Activated T-cell treated with anti-CD3 and anti-CD28 coated beads for 1 hour (primary cell): Measurements from ENCODE around the gene RET.

ENCODE experiments used
- DNase-seq: peaks from one replicate; pipeline ENCODE4 v3.0.0-alpha.2; 2020; ENCODE audit warnings: low read depth

Gene RET

DNA sequence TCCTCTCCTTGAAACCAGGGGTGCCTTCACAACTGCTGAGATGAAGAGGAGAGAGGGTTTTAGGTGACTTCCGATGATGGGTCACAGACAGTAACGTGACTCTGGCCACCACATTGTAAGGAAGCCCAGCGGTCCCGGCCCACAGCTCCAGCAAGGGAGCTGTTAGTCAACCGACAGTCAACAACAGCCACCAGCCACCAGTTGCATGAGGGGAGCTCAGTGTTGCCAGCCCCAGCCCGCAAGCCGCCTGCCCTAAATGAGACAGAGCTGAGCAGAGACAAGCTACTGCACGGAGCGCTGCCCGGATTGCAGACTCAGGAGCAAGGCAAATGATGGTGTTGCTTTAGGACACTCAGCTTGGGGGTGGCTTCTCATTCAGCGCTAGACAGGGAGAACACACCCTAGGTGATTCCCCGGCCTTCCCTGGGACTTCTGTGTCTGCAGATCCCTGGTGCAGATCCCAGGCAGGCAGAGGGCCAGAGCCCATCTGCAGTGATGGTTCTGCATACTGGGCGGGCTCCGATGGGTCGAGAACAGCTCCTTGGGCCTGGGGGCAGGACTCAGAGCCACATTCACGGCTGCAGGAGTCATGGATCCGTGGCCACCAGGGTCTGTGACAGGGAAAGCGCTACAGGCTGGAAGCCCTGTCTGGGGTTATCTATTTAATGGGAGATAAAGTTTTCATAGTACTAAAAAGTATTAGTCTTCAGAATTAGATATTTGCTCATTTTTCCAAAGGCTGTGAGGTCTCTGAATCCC, 14.3 kb upstream of the RET start:
- DNase-seq, result no peak

DNA sequence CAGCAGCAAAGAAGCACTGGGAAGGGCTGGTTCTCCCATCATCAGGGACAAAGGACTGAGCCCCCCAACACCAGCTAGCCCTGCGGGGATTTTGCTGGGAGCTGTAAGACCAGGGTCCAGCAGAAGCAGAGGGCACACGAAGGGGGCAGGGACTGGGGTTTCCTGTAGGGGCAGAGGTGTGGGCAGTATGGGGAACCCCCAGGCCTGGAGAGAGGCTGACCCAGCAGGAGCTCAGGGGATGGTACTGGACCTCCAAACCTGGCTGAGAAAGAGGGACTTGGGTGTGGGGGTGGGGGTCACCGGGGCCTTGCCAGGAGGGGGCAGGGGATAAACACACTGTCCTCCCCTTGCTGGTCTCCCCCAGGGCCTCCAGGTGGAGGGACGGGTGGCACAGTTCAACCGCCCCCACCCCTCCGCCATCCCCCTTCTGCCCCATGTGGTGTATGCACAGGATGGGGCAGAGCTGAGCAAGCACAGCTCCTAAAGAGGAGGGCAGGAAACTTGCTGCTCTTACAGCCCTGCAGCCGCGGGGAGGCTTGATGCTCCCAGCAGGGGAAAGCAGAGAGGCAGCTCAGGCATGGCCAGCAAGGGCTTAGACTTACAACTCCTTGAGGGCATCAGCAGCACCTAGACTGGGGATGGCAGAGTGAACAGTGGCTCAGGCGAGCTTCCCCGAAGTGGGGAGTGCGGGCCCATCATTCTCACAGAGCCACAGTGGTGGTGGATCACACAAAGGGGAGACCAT, 12.4 kb upstream of the RET start:
- DNase-seq, result no peak

DNA sequence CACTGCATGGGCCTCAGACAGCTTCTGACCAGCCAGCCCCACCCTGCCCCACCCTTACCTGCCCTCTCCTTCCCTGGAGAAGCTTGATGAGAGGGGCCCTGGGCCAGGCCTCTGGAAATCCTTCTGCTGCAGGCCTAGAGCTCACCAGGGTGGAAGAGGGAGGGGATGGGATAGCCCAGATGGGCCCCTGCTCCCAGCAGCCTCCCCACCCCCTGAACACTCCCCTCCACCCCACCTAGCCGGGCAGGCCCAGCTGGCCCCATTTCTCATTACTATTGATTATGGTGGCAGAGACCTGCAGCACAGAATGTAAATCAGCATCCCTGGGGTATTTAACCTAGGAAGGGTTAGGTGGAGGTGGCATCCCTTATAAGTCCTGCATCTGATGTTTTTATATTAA, 11.6 kb upstream of the RET start:
- DNase-seq, result no peak

DNA sequence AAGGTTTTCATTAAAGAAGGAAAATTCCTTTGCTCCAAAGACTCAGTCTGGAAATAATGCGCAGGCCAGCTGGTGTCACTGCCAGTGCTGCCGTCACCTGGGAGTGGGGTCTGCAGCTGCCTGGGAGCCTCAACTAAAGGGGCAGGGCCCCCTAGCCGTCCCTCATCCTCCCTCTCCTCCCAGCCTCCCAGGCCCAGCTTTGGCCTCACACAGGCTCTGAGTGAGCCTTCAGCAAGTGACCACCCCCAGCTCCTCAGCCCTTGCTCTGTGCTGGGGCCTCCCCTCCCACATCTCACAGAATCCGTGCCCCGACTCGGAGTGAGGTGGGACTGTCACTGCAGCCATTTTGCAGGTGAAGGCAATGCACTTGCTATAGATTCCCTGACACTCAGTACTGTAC, 11.1 kb upstream of the RET start:
- no peak for DNase-seq

DNA sequence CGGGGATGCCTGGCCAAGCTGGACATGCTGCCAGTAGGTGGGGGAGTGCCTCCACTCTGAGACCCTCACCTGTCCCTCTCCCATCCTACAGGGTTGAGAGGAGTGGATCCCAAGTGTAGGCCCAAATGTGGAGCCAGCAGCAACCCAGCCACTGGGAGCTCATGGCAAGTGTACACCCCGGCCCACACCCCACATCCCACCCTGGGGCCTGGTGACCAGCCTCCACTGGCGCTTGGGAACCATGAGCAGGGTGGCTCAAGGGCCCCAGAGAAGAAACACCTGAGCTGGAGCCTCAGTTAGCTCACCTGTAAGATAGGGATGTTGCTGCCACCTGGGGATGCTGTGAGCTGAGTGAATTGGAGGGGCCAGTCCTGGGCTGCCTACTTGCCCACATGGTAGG, 10.4 kb upstream of the RET start:
- DNase-seq, result no peak

DNA sequence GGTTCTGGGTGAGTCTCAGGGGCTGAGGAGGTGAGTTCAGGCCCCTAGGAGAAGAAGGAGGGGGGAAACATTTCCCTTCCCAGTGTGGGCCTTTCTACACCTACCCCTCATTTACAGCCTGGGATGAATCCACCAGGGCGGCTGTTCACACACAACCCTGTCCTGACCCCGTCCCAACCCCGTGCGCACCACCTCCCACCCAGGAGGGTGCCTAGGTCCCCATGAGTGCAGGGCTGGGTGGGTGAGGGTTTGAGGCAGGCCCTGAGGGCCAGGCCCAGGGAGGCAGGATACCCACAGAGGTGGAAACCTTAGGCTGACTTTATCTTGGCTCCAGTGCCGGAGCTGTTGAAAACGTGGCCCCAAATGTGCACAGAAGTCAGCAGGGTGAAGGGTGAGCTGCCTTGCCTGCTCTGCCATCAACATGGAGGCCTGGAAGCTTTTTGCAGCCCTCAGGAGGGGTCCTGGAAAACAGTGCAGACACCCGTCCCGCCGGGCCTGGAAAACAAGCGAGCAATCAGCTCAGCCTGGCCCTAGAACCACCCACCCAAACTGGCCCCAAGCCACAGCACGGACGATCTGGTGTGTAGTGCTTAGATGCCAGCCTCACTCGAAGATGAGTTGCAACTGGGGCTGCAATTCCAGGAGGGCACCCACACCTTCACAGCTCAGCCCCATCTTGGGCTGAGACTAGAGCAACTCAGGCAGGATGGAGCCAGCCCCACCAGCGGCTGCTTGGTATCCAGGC, 9.3 kb upstream of the RET start:
- DNase-seq, result no peak

DNA sequence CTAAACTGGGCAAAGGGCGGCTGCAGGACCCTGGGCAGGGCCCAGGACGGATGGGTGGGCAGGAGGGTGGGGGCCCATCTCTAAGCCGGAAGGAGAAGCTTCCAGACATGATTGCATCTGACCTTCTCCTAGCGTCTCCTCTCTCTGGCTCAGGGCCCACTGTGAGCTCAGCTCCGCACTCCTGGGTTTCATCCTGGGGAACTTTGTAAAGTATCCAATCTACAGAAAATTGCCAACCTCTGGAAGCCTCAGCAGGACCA, 8.8 kb upstream of the RET start:
- DNase-seq, result no peak

DNA sequence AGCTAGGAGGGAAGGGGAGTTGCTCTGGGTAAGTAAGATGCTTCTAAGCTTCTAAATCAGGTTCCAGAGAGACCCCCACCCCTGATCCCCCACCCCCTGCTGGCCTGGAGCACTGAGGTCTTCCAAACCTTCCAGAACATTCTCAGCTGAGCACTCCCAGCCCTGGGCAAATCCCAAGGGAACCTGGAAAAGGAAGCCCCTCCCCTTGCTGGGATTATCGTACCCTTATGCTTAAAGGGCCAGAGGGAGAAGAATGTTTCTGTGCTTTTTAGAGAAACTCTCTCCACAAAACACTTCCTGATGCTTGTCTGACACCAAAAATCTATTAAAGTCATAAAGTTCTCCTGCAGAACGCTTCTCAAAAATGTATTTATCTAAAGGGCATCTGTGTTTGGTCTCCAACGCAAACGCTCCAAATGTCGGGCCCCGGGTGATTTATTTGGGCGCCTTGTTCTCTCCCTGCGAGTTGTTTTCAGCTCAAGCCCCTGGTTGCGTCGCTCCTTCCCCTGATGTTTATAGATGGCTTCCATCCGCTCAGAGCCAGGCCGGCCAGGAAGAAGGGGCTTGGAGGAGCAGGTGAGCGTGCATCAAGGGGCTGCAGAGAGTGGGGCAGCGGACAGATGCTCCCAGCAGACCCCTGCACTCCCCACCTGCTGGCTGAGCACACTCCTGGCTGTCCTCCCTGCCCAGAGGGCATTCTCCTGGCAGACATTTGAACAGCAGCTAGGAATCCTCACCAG, 8.2 kb upstream of the RET start:
- no peak for DNase-seq

DNA sequence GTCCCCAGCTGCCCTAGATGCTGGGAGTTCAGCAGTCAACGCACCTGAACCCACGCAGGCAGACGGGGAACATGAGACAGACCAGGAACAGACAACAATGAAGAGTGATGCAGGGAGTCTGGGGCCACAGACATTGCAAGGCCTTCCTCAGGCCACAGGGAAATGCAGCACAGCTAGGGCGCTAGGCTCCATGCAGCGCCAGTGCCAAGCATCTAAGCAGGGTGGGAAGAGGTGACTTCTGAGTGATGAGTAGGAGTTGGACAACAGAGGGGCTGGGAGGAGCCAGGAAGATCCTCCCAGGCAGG, 7.7 kb upstream of the RET start:
- no peak for DNase-seq

DNA sequence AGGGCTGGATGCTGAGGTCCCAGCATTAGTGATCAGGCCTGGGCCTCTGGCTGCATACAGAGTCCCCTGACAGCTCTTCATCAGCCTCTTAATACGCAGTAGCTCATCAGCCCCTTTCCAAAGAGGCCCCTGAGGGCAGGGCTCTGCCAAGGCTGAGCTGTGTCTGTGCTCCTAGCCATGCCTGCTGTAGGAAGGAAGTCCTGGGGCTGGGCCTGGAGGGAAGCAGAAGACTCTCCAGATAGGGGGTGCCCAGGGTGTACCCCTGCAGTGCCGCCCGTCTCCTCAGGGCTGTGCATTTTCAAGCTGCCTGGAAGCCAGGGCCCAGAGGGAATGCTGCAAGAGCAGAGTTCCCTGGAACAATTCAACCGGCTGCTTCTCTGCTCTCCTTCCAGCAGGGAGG, 7.3 kb upstream of the RET start:
- DNase-seq, result no peak

DNA sequence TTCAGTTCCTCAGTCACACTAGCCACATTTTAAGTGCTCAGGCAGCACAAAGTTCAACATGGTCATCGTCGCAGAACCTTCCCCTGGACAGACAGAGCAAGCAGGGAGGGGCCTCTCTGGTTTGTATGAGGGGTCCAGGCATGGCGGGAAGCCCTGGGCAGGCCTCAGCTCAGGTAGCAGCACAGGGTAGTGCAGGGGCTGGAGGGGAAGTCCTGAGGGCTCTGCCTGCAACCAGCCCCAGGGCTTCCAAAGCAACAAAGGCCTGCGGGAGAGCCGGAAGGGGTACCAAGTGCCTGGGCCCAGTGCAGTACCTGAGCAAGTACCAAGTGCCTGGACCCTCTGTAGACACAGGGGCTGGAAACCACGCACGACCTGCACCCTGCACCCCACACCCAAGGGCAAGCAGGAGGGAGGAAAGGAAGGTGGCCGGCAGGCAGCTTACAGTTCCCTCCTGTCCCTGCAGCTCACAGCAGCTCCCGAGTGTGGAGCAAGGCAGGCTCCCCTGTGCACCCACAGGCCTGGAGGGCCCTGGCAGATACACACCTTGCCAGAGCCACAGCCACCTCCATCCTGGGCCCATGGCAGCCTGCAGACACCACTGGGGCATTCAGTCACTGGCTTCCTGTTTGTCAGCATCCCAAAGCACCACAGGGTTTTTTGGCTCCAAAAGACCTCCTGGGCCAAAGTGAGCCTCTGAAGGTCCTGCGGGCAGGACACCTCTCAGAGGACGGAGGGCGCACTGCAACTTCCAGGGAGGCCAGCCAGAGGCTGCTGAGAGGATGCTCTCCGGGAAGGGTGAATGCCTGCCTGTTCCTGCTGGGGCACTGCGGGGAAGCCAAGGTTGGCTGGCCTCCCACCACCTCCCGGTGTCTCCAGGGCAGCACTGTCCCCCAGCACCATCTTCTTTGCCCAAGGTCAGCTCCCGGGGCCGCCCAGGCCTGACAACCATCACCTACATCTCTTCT, 6.5 kb upstream of the RET start:
- DNase-seq, result no peak

DNA sequence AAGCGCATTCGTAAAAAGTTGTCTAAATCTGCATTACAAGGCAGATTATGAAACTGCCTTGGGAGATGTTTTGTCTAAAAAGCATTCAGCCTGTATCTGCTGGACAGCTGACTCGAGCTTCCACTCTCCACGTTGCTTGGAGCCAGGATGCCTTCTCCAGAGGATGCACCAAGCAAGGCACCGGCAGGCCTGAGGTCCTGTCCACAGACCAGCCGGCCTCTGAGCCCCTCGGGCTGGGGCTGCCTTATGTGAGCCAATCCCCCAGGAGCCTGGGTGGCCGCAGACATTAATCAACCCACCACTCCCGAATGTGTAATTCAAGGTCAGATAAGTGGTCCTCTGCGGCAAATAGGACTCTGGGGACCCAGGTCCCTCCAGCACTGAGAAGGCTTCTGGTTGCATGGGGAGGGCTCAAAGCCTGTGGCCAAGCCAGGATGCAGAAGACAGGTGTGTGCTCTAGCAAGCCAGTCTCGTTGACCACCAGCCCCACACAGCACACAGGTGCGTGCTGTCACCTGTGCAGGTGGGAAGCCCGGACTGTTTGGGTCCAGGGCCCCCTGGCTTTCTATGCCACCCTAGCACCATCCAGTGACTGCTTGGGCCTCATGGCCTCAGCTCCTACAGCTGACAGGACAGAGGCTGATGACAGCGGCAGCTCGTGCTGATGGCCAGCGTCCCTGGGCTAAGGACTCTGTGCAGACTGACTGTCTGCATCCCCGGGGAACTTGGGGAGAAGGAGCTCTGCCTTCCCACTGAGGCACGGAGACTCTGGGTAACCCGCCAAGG, 4.8 kb upstream of the RET start:
- DNase-seq, result no peak

DNA sequence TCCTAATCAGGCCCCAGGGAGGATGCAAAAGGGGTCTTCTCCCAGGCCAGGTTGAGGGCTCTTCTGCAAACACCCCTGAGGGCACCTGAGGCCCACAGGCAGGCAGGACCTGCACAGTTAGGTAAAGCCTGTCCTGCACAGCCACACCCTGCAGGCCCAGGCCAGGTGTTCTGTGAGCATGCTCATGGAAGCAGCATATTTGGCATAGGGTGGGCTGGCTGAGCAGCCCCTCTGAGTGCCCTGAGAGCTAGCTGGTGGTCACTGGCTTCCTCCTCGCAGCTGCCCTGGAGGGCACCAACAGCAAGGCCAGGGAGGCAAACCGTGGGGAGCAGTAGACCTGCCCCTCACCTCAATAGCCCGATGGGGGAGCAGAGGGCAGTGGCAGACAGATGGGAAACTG, 3.7 kb upstream of the RET start:
- no peak for DNase-seq

DNA sequence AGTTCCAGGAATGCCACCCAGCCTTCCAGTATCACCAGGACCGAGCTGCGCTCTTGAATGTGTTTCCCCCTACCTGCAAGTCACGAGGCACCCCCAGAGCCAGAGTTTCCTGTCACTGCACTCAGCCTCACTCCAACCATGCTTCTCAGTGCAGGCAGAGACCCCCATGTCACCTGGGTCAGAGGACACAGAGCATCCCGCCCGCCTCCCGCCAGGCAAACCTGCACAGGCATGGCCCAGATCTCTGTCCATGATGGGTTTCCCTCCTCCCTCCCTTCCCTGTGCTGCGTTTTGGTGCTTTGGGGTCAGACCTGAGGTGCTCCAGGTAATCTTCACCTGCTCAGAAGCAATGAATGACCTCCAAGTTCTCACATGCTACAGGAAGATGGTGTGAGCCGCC, 3.1 kb upstream of the RET start:
- DNase-seq, result no peak

DNA sequence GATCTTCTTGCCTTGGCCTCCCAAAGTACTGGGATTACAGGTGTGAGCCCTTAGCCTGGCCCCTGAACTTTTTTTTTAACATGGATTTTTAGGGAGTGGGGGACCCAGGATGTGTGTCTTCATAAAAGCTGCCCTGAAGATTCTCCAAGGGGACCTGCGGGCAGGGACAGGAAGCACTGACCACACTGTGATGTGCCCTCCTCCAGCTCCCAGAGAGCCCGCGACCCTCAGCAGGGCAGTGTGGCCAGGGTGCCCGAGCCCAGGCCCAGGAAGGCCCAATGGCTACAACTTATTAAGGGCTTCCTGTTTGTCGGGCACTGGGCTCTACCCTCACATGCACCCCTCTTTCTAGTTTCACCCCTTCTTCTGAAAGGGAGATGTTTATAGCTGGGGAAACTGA, 2.5 kb upstream of the RET start:
- DNase-seq, result no peak

DNA sequence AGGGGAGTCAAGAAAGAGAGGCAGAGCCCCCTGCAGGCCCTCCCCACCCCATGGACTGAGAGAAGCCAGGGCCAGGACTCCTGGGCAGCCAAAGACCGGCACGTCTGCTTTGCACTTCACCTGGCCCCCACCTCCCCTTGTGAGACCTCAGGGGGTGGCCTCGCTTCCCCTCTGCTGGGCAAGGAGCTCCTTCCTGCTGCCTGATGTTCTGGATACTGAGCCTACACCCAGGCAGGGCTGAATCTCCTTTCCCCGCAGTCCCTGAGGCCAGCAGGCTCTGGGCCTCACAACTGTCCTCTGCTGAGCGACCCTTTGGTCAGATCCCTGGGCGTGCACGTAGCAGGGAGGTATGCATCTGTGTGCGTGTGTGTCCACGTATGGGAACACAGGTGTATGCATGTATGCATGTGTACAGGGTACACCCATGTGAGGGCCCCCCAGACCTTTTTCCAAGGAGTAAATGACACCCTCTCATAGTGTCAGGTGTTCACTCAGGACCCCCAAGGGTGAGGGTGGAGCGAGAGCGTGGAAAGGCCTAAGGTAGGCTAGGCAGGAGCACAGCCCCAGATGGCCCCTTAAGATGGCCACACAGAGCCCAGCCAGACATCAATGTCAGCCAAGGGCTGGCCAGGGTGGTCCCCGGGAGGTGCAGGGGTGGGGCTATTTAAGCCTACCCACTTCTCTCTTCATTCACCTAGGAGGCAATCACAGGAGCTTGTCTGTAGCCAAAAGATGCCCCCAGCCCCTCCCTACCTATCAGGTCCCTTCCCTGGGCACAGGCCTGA, 1.9 kb upstream of the RET start:
- DNase-seq, result no peak

DNA sequence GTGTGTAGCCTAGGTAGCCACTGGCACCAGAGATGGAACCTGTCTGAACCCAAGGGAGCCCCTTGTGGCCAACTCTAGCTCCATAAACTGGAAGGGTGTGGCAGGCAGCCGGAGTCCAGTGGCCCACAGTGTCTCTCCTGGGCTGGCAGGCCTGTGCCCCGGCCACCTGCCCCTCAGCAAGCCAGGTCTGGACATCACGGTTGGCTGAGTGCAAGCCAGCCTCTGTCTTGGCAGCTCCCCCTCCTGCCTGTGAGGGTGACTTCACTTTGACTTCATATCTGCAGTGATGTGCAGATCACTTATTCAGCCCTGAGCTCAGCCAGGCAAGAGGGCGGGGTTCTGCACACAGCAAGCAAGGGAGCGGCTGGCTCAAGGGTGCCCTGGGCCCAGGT, 1.3 kb upstream of the RET start:
- no peak for DNase-seq

DNA sequence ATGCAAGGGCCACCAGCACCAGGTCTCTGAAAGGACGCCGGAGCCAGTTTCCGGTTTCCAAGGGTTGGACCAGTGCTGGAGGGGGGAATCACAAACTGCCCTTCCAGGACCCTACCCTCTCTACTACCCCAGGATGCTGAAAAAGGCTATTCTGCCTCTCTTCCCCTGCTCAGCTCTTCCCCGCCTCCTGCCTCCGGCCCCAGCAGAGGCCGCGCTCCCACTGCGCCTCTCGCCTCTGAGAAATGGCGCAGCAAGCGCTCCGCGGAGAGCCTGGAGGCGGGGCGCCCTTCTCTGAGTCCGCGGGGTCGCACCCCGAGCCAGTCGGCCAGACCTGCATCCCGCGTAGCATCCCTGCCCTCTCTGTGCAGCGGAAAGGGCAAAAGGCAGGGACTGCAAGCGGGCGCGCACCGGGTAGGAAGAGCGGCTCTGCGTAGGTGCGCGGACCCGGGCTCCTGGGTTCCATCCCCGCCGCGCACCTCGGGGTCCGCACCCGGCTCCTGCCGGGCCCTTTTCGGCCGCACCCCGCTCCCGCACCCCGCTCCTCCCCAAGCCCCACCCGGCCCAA, 476 bp upstream of the RET start:
- no peak for DNase-seq

DNA sequence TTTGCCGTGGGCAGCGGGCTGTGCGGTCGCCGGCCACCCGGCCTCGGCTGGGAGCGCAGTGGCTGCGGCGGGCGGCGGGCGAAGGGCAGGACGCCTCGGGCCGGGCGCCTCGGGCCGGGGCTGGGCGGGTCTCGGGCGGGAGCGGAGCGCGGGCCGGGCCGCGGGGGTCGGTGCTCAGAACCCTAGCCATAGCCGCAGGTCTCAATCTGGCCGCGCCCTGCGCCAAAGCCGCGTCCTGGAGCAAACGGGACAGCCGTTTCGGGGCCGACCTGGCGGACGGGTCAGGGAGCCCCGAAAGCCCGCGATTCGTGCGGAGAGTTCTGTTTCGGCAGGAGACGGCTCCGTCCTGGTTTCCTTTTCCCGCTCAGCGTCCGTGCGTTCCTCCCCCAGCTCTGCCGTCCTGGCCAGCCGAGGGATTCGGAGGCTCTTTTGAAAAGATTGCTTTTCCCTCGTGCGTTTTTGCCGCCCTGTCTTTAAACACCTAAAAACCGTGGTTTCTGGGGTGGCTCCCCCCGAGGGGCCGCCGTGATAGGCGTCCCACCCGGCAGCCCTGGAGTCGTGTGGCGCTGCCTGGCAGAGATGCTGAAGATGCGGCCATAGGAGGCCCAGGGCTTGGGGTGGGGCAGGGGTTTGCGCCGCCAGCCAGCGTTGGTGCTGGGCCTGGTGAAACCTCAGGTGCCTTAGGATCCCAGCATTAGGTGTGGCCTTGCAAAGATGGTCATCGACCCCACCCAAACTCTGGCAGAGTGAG, 727 bp downstream of the RET start:
- DNase-seq, result no peak
